HG02852 (cell line): ENCODE data around the gene RAI1.

Experiments
- ATAC-seq: cut with Tn5 transposase; IDR thresholded peaks from one replicate; pipeline ENCODE4 v1.9.1; 2021; ENCODE audit warnings: mild to moderate bottlenecking, moderate library complexity; ENCODE audit not compliant: unreplicated experiment

Gene RAI1

DNA sequence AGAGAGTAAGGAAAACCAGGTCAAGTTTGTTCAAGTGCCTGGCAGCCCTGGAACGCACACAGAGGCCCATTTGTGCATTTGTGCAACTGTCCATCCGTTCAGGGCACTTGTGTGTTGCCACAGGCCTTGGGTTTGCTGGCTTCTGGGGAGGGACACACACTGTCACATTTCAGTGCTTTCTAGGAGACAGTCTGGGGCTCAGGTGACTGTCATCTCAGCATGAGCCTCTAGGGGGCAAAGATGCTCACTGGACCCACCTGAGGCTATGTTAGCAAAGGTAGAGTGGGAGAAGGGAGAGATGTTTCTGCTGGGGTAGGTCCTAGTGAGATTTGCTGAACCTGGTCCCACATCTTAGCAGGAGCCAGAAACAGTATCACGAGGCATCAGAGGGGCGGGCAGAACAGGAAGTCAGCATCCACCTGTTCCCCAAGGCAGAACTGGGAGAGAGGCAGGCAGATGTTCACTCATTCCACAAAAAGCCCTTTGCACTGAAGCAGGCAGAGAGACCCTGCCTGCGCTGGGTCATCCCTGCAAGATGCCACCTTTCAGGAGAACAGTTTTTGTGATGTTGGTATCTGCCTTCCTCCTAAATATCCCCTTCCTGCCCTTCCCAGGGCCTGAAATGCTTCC lies 48.5 kb downstream of the RAI1 start:
- ATAC-seq: peak; percentile 56

DNA sequence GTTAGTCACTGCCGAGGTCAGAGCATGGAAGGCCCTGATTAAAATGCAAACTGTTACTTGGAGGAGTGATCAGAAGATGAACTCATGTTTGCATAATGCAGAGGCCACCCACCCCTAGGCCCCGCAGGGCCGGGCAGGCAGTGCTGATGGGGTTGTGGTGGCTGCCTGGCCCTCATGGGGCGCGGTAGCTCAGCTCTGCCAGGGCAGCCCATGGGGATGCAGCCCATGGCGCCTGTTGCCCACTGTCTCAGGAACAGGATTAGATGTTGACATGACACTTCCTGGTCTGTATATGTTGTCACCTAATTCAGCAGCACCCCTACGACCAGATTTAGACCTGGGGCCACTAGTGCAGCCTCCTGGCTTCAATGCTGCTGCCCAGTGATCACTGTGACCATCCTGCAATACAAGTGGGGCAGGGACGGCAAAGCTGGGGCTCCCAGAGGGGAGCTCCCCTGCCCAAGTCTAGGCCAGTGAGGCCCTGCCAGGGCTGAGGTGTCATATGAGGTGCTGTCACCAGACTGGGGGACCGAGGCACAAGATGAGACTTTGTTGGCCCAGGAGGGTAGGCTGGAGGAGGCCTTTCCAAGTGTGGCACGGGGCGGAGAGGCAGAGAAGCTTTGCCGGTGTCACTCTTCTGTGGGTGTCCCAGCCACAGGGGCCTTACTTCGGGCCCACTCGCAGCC lies 49.1 kb downstream of the RAI1 start:
- no peak for ATAC-seq

DNA sequence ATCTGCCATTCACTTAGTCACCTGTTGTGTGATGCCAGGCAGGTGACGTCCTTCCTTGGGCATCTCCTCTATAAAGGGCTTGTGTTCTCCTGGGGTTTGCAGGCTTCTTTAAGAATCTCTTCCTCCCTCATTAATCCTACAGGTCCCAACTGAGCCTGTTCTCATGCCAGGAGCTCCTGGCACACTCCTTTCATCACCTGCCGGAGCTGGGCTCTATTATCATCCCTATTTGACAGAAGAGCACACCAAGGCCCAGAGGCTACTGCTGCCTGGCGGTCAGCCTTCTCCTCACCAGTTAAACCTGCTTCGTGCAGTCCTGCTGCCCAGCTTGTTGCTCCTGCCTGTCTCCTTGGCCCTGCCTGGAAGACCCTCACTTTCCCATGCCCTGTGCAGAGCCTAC lies 51.2 kb downstream of the RAI1 start:
- no peak for ATAC-seq

DNA sequence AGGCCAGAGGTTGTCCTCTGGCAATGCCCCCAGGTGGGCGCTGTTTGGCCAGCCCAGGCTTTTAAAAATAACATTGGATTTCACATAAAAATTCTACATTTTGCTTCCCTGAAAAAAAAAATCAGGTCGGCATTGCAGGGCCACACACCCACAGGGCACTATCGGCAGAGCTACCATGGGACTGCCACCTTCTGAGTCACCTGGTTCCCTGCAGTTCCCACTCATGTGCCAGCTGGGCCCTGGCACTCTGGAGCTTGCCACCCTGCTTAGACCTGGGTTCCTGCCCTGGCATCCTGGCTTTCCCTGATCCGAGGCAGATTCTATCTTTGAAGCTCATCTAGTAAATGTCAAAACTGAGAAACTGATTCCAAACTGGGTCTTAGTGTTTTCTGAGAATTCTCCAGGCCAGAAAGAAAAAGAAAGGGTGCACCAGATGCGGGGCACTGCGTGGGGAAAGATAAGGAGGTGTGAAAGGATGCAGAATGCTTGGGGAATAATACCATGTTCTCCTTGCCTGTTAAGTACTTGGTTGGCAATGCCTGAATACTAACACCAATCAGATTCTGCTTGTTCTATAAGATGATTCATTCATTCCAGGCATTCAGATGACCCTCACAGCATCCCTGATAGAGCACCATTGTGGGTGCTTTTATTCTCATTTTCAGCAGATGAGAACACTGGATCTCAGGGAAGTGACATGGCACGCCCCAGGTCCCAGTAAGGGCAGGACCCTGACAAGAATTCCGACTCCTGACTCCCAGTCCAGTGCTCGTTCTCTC lies 51.8 kb downstream of the RAI1 start:
- ATAC-seq: no peak

DNA sequence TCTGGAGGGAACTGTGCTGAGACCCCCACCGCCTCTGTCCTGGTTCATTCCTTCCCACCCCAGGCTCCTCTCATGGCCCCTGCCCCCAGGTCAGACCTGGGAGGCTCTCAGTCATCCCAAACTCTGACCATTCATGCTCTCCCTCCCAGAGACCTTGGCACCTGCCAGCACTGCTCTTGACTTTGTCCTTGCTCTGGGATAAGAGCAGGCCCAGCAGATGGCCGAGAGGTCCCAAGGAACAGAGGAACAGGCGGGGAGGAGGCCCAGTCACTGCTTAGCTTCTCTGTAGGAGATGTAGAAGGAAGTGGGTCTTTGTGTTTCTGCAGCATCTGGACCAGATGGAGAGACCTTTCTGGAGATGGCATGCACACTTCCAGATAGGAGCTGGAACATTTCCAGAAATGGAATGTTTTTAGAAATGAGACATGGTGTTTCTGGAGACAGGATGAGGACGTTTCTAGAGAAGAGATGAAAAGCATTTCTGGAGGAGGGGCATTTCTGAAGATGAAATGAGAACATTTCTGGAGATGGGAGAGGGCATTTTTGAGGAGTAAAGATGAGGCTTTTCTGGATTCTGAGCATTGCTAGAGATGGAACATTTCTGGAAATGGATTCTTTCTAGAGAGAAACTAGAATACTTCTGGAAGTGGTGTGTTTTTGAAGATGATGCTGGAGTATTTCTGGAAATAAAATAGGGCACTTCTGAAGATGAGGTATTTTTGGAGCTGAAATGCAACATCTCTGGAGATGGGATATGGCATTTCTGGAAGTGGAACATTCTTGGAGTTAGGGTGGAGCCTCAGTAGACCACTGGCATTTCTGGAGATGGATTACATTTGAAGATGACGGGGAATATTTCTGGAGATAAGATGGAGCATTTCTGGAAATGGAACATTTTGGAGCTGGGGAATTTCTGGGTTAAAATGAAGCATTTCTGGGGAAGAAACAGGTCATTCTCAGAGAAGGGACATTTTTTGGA lies 55.2 kb downstream of the RAI1 start:
- no peak for ATAC-seq

DNA sequence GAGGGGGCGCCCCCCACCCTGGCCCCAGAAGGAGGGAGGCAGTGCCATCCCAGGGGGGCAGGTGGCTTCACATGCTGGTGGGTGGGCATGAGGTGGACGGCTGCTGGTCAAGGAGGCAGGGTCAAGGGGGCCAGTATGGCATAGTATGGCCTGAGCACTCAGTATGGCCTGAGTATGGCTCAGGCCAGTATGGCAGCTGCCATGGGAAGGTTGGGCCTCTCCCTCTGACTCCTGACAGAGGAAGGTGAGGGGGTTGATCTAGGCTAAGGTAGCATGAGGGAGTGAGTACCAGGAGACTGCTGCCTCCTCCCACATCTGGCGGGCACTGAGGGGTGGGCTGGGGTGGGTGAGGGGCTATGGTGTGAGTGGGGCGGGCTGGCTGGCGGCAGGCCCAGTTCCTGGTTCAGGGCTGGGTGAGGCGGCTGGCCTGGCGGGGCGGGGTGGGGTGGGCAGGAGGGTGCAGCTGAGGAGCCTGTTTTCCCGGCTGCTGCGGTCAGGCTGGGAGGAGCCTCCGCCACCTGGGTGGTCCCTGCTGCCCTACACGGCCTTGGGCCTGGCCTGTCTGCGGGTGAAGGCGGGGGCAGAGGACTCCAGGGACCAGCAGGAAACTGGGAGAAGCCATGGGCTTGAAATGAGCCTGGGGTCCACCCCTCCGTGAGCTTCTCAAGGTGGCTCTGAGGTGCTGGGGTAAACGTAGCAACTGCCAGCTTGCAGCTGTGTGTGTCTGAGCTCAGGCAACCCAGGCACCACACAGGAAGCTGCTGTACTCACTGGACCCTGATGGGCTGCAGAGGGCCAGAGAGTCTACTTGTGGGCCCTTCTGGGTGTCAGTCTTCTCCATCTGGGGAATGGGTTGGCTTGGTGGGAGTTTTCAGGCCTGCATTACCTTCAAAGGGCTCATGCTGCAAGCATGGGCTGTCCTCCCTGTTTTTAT lies 57.0 kb downstream of the RAI1 start:
- ATAC-seq: no peak

DNA sequence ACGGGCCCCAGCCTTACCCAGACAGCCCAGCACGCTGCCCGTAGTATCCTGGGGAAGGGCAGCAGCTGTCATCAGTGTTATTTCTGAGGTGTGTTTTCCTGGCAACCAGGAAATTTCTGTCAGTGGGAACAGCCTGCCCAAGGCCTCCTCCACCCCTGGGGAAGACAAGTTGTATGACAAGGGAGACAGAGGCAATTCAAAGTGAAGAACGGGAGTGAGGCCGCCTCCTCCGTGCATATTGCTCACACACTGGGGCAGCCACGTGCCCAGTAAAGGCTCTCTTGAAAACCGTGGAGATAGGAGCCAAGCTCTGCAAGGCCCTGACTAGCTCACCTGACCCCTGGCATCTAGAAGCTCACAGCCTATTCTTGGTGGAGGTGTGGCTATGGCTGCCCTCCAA lies 57.6 kb downstream of the RAI1 start:
- no peak for ATAC-seq

DNA sequence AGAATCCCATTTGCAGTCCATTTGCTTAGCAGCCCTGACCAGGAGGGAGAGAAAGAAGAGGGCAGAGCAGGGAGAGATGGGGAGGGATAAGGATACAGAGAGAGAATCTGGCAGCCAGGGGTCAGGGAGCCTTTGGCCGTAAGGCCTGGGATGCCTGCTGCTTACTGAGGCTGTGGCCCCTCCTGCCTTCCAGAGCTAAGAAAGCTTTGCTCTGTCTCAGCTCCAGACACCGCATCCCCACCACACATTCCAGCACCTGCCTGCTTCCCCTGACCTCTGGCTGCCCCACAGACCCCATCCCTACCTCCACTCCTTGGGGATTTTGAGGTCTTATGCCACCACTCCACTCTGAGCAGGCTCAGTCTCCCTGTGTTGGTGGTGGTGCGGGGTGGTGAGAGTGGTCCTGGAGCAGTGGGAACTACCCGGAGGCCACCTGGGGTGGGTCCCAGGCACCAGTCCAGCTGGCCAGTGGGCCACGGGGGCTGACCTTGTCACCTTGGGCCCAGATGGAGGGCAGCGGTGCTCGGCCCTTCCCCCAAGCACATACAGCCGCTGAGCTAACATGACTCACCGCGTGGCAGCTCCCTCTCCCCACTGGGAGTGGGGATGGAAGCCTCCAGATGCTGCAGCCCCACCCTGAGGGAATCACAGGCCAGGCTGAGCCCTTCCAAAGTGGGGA lies 58.3 kb downstream of the RAI1 start:
- ATAC-seq: no peak

DNA sequence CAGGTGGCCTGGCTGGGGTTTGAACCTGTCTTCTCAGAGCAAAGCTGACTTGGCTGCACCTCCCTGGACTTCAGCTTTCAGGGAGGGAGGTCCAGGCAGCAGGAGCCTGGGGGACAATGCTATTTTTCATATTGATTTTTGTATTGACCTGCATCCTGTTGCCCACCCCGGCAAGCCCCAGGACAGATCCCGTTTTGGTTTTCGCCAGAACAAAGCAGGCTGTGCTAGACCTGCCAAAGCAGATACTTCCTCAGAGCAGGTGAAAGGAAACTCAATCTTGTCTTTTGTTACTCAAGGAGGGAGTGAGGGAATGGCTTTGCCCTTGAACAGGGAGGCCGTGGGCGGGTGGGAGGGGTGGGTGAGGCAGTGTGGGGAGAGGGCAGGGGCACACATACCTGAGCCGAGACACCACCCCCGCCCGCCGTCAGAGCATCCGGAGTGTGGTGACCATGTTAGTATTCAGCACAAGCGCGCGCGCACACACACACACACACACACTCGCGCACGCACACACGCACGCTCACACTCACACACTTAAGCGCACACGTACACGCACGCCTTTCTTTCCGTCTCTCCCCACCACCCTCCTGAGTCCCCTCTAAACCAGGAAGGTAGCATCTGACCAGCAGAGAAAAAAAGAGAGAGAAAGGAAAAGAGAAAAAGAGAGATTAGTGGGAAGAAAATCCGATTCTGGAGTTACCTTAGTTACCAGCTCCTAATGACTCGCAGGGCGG lies 59.5 kb downstream of the RAI1 start:
- no peak for ATAC-seq

DNA sequence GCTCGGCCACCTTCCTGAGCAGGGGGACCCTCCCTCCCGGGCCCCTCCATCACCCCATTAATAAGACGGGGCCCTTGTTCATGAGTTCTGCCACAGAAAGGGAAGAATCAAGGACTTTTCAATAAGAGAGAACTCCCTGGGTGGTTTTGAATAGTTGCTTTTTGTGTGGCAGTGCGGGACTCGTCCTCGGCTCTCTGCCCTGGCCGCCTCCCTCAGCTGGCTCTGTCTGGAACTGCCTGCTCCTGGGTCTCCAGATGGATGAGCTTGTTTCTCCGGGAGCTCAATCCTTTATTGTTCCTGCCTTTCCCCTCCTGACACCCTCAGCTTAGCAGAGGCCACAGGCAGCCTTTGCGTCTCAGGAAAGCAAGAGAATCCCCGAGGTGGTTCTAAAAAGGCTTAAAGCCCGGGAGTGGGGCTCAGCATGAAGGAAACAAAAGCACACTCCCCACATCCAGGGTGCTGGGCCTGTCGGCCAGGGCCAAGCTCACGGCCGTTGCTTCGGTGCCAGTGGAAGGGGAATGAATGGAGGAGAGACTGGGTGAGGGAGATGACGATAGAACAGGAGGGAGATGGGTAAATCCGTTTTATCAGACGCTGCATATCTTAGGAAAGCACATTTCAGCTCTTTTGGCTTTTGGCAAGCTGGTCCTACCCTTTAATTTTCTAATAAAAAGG lies 60.2 kb downstream of the RAI1 start:
- ATAC-seq: no peak

DNA sequence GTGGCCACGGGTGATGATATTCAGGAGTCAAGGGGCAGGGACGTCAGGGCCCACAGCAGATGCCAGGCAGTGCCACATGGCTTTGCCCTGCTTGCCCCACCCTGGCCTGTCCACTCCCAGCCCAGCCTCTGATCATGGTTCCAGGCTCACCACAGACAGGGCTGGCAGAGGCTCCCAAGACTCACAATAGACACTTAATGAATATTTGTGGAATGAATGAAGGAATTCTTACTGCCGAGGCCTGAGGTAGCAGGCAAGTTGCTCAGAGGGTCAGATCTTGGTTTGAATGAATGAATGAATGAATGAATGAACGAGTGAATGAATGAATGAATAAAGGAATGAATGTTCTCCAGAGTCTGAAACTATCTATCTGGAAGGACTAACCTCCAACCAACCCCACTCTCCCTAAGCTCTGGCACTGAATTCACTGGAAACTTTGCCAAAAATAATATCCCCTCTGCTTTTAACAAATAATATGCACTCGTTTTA lies 60.9 kb downstream of the RAI1 start:
- no peak for ATAC-seq

DNA sequence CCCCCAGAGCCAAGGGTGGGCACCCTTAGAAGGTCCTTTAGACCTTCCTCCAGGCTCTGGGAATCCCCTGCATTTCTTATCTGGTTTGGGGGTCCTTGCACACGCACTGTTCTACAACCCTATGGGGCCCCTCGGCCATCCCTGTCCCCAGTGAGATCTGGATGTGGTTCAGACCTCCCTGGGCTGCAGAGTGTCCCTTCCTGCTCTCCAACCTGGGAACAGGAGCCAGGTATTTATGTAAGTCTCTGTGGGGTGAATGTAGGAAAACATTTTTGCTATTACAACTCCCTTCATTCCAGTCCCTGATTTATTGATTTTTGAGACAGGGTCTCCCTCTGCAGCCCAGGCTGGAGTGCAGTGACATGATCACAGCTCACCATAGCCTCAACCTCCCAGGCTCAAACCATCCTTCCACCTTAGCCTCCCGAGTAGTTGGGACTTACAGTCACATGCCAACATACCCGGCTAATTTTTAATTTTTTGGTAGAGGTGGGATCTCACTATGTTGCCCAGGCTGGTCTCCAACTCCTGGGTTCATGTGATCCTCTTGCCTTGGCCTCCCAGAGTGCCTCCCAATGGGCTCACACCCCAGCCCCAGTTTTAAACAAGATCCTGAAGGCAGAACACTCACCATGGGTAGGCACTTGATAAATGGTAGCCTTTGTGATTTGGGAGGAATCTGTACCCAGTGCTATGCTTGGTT lies 61.6 kb downstream of the RAI1 start:
- no peak for ATAC-seq

DNA sequence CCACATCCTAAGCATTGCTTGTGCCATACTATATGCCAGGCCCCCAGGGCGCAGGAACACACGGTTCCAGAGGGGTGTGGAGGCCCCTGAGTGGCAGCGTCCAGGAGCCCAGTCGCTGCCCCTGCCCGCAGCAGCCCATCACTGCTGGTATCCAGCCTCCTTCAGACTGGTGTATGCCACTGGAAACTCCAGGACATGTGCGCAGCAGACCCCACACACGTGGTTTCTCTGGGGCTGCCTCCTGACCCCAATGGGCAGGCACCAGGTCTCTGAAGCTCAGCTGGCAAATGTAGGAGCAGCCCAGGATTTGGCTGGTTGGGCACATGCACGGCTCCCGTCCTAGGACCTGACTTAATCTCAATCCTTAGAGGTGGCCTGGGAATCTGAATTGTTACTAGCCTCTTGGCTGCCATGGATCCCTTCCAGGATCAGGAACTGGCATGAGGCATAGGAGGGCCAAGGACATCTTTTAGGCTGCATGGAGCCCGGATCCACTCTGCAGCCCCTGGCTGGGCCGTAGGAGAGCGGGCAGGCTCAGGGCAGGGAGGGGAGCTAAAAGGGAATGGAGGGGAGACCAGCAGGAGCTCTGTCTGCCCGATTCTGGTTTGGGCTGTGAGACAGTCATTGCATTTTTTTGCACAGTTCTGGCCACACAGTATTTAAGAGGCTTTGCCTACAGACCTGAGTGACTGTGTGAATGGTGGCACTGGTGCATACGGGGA lies 62.3 kb downstream of the RAI1 start:
- ATAC-seq: no peak

DNA sequence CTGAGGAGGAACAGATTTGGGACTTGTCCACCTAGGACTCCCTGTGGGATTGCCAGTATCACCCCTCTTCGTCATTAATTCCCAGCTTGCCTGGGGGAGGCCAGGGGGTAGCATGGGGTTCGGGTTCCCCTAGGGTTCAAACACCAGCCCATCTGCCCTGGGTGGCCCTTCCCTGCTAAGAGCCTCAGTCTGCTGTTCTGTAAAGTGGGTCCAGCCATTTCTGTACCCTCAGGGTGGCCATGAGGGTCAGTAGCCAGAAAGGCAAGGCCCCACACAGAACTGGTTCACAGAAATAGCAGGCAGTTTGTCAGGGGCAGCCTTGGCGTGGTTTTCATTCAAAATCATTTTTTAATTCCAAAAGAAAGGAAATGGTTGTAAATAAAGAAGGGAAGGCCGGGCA lies 62.9 kb downstream of the RAI1 start:
- no peak for ATAC-seq

DNA sequence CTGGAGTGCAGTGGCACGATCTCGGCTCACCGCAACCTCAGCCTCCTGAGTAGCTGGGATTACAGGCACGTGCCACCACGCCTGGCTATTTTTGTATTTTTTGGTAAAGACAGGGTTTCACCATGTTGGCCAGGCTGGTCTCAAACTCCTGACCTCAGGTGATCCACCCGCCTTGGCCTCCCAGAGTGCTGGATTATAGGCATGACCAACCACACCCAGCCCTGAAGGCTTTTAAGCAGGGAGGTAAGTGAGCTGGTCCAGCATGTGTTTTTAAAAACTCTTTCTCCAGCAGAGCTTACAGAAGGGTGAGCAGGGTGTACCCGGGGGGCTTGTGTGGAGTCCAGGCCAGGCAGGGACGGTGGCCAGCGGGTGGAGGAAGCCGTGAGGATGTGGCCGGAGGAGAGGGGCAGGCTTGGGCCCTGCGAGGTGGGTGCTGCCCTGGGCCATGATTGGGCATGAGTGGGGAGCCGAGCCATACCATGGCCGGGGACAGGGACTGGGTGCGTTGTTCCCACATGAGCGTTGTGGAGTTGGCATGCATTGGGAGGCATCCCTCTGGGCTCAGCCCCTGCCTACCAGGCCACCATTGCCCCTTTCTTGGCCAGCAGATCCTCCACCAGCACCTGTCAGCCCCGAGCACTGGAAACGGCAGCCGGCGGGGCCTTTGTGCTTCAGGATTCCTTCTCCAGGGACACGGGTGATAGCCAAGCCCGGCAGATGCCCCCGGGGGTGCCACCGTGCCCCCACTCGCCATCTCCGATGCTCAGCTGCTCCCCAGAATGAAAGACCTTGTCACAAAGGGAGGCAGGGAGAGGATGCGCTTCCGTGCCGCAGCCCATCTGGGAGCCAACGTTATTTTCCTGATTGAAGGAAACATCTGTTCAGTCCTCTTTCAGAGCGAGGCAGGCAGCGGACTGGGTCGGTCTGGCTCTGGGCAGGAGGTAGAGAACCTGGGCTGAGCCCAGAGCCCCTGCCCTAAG lies 64.5 kb downstream of the RAI1 start:
- ATAC-seq: no peak

DNA sequence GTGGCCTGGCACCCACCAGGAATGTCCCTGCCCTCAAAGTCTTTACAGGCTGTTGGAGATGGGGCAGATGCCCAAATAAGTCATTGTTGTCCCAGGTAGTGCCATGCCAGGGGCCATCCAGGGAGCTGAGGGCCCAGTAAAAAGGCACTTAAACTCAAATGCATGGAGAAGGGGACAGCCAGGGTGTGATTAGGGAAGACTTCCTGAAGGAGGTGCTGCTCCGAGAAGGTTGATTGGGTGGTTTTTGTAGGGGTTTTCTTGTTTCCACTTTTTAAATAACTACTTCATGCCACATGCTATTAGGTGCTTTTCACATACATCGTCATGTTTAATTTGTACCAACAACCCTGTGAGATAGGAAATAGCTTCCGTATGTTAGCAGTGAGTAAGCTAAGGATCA lies 66.9 kb downstream of the RAI1 start:
- ATAC-seq: no peak
